AG09309 (cell line): Measurements from ENCODE around the gene ZNF423.

Experiments
- DNase-seq: peaks from one replicate; pipeline ENCODE4 v3.0.0-alpha.2; 2010; ENCODE audit warnings: low read depth
- H3K4me3 ChIP-seq: 2 replicates; pipeline ENCODE4 v1.5.1; 2011; ENCODE audit warnings: mild to moderate bottlenecking, low read depth, low read length, moderate library complexity; ENCODE audit not compliant: control insufficient read depth
- CTCF ChIP-seq: IDR thresholded peaks from 2 replicates; pipeline ENCODE4 v1.5.1; 2011; ENCODE audit warnings: mild to moderate bottlenecking, low read depth, low read length, inconsistent platforms; ENCODE audit not compliant: insufficient read depth, control insufficient read depth; ENCODE audit errors: missing control alignments

ZNF423 gene

GRCh38 chr16:49516382-49517036 is 339.4 kb downstream of the ZNF423 start:
- DNase-seq, result no peak
- no peak for TF ChIP-seq CTCF
- no peak overlapping the region for H3K4me3 ChIP-seq

- no peak overlapping the region for H3K4me3 ChIP-seq
- TF ChIP-seq CTCF, result no peak
- no peak for DNase-seq
These were observed 340.1 kb downstream of the ZNF423 start for GRCh38 chr16:49515861-49516260.

GRCh38 chr16:49515016-49515565 is 340.8 kb downstream of the ZNF423 start:
- no peak for TF ChIP-seq CTCF
- H3K4me3 ChIP-seq, result no peak overlapping the region
- DNase-seq, result no peak

- no peak overlapping the region for H3K4me3 ChIP-seq
- no peak for TF ChIP-seq CTCF
- DNase-seq, result no peak
These were observed 341.6 kb downstream of the ZNF423 start for GRCh38 chr16:49514073-49514980.

GRCh38 chr16:49513040-49513439 is 342.9 kb downstream of the ZNF423 start:
- DNase-seq, result no peak
- no peak for TF ChIP-seq CTCF
- H3K4me3 ChIP-seq, result no peak overlapping the region

- DNase-seq, result no peak
- no peak overlapping the region for H3K4me3 ChIP-seq
- TF ChIP-seq CTCF, result no peak
These were observed 345.1 kb downstream of the ZNF423 start for GRCh38 chr16:49510654-49511305.
